DMS153 treated with DMSO at 0.1 percent for 48 hours (cell line): ENCODE results near the gene AP1G1.
A peak's percentile ranks its signal among the peaks of the same experiment; 100 is the strongest.
"Not testable (repeated sequence)": the region's sequence is repeated elsewhere in the genome, so short reads cannot be mapped to it uniquely, and the experiment has no call there.

ENCODE experiments used
- DNase-seq: peaks from one replicate; lab custom pipeline; 2025; ENCODE audit not compliant: unreplicated experiment; lab: John Stamatoyannopoulos, UW

Gene AP1G1

GRCh38 chr16:71808593-71809459, at the start of gene AP1G1:
Gene AP1G1, minus strand, starts transcription at chr16:71808834. Its CDS starts 19,355 bp downstream, at chr16:71789479.
- peak; percentile 88 for DNase-seq

DNA sequence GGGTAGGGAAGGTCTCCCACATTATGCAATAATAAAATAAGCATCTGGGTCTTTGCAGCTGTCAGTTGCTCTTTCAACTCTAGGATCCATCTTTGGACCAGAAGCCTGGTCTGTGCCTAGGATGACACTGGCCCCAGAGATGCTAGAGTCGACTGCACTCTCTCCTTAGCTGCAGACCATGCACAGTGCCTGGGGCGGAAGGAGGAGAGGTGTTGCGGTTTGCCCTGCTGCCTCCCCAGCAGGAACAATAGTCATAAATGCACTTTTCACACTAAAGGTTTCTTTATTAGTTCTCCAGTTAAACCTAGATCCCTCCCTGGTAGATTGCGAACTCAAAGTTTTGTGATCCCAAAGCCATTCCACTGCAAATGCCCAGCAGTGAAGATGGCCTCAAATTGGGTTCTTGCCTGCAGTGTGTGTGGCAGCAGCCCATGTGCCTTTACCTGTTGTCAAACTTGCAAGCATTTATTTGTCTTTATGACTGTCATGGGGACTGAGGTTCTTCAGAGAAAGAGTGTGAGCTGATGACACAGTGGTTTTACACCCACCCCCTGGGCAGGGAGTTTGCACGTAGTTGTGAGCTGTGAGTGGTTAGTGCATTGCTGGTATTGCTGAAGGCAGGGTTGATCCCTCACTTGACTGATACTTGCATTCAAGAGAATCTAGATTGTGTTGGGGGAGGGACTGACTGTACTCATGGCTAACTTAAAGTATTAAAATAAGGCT, 47.5 kb upstream of the AP1G1 start:
- DNase-seq: no peak

DNA sequence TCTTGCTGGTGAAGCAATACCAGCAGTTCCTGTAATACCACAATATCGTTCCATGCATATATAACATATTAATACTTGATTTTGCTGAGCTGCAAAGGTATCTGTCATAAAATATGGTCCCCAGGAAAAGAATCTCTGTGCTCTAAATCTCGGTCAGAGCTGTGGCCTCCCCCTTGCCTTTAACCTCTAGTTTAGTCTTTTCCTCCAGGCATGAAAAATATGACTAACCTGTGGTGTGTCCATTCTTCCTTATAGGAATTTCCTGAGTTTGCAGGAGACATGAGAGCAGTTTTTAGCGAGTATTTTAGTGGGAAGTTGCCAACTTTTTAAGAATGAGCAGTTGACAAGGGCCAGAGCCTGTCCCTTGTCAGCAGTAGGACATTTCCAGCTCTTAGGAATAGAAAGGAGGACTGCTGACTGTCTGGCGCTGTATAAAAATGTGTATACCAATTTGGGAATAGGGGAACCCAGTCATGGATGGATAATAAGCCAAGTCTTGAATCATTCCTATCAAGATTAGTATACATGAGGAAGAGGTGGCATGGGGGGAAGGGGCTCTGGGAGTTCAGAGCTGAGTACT, 45.8 kb upstream of the AP1G1 start:
- no peak for DNase-seq

DNA sequence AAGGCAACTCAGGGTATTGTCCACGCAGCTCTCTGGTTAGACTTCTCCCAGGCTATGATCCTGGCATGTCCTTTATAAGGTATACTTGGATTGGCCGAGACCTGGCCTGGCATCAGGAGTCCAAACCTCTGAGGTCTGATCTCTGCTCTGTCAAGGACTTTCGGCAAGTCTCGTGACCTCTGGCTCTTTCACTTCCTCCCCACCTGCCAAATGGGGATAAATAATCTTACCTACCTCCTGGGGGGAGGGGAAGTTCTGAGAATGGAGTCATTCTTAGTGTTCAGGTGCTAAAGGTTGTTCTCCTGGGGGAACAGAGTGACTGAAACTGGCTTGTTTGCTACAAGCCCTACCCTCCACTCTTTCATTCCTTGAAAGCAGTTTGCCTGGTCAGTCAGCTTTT, 44.8 kb upstream of the AP1G1 start:
- DNase-seq: no peak

GRCh38 chr16:71852561-71852960, 43.9 kb upstream of the AP1G1 start:
- DNase-seq: no peak

DNA sequence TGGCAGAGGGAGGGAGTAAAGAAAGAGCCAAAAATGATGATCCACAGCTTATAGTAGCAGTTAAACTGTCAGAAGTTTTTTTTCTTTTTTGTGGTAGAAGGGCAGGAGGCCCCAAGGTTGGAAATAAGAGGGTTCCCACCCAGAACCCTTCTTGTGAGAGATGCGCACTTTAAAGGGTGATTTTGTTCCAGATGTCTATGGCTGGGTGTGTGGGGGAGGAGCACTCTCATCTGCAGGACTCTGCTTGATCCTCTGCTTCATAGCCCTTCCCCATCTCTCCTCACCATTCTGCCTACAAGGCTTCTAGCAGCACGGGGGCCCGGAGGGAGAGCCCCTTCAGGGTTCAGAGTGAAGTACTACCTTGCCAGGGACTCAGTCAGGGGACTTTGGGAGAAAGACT, 43.5 kb upstream of the AP1G1 start:
- DNase-seq: no peak

DNA sequence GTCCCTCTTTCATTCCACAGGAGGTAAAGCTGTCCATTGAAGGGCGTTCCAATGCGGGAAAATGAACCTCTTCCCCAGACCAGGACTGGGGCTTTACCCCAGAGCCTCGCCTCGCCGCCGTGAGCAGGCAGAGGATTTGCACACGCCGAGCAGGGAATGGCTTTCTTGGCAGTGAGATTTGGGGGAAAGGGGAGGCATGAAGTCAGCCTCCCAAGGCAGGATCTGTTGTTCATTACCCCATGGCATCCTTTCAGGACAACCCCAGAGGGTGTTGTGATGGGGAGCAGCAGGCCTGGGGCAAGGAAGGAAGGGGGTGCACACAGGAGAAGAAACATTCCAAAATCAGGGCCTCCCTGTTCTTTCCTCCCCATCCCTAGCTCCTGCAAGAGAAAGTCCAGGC, 43.1 kb upstream of the AP1G1 start:
- DNase-seq: no peak

- DNase-seq: no peak
These were observed 40.0 kb upstream of the AP1G1 start for GRCh38 chr16:71848622-71849021.

GRCh38 chr16:71847096-71847495, 38.5 kb upstream of the AP1G1 start:
- no peak for DNase-seq

DNA sequence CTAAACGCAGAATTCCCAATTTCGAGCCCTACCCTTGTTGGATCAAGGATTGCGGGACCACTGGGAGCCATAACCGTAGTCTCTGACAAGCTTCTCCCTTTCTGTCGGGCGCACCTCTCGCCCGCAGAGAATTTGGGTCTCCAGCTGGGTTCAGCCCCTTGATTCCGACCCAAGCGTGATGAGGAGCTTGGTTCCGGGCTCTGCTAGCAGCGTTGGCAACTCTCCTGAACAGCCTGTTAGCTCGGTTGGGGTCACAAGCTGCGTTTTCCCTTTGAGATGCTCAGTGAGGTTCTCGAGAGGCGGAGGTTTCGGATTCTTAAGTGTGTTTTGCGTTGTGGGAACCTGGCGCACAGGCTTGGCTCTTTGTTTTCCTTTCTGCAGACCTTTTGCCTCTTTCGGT, 37.8 kb upstream of the AP1G1 start:
- no peak for DNase-seq

GRCh38 chr16:71845639-71846430, 37.2 kb upstream of the AP1G1 start, which contains the start of gene ATXN1L:
Gene ATXN1L, plus strand, starts transcription at chr16:71845976. Its CDS starts 3,765 bp downstream, at chr16:71849741.
- DNase-seq: peak; percentile 60

DNA sequence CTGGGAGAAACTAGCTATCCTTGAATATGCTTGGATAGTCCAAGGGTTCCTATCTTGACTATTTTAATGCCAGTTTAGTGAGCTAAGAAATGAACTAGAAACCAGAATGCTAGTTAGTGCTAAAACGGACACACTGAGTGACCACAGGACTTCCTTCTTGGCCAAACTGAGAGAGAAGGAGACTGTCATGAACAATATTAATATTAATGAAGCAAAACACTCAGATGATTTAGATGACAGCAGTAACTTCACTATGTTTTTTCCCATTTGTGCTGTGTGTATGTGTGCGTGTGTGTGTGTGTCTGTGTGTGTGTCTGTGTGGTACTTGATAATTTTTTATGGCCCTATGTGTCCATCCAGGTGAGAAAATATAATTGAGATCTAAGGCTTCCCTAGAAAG, 34.9 kb upstream of the AP1G1 start:
- no peak for DNase-seq

GRCh38 chr16:71840052-71840451, 31.4 kb upstream of the AP1G1 start:
- no peak for DNase-seq

- no peak for DNase-seq
These were observed 28.5 kb upstream of the AP1G1 start for GRCh38 chr16:71837150-71837549.

GRCh38 chr16:71834291-71834690, 25.7 kb upstream of the AP1G1 start:
- DNase-seq: no peak

DNA sequence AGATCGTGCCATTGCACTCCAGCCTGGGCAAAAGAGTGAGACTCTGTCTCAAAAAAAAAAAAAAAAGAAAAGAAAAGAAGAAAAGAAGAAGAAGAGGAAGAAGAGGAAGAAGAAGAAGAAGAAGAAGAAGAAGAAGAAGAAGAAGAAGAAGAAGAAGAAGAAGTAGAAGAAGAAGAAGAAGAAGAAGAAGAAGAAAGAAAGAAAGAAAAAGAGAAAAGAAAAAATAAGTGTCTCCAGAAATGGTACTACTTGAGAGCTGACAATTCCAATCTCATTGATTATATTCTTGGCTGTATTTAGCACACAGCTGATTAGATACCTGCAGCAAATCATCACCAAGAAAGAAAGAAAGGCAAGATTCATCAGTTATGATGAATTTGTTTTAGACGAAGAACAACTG, 23.5 kb upstream of the AP1G1 start:
- DNase-seq: not testable (repeated sequence)

GRCh38 chr16:71831698-71832097, 23.1 kb upstream of the AP1G1 start:
- not testable (repeated sequence) for DNase-seq

DNA sequence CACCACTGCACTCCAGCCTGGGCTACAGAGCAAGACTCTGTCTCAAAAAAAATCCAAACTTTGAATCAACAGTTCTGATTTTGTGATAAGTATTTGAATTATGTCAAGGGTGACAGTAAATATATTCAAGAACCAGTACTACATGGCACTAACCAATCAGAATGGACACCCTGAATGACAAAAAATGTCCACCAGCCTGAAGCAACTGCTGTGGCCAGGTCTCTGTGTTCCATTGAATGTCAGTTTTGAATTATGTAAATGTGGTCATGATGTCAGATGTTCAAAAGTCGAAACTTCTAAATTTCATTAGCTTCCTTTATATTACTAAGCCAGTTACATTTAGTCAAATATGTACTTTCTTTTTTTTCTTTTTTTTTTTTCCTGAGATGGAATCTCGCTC, 21.7 kb upstream of the AP1G1 start:
- no peak for DNase-seq

- no peak for DNase-seq
These were observed 17.9 kb upstream of the AP1G1 start for GRCh38 chr16:71826533-71827017.

- not testable (repeated sequence) for DNase-seq
These were observed 8.5 kb upstream of the AP1G1 start for GRCh38 chr16:71817155-71817500.

DNA sequence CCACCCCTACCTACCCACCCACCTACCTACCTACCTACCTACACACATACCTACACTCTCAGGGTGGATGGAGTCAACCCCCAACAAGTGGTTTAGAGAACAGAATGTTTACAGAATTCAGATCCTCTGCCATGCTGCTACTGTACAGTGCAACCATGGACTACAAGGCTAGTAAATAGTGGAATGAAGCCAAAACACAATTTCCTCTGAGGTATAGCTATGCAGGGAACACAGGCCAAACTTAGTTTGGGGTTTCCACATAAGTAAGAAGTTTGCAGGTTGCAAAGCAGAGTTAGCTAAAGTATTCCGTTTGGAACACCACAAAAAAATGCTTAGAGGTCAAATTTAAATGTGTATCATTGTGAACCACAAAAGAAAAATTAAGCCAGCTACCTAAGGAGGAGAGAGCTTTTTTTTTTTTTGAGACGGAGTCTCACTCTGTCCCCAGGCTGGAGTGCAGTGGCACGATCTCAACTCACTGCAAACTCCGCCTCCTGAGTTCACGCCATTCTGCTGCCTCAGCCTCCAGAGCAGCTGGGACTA, 2.7 kb upstream of the AP1G1 start:
- no peak for DNase-seq
